ENCODE data around the gene PARS2. TPM values are rescaled to one million over a fixed set of nuclear protein-coding genes. Genes with fewer than 3 reads are reported as not detected.

Gene PARS2
- total and polyA plus RNA-seq, 5 donors from 2014 or later, result 0.49 to 5.6 (median 3.0) TPM

- Mint-ChIP-seq H3K4me3 (peak overlapping the region; percentile 87 to 97 (median 94)), H3K27me3 (no peaks in the 10 kb centered on the region), H3K9me3 (no peaks in the 10 kb centered on the region), H3K36me3 (peaks cover 4% of the 10 kb centered on the region), H3K27ac (peak overlapping the region in 2 of 3 donors; percentile 77 to 89), H3K4me1 (peaks cover 12 to 38% (median 22%) of the 10 kb centered on the region in 4 donors)
- Histone ChIP-seq H3K4me1 (ENCODE audit: control insufficient read depth, insufficient read depth, low read length, poor library complexity, severe bottlenecking) (peaks cover 11% of the 10 kb centered on the region), H3K4me3 (ENCODE audit: low read depth, low read length) (peak overlapping the region; percentile 84), H3K27ac (ENCODE audit: insufficient read depth, low read length, poor library complexity, severe bottlenecking) (peak overlapping the region; percentile 48), H3K27me3 (ENCODE audit: control insufficient read depth, insufficient read depth, low read length) (no peaks in the 10 kb centered on the region), H3K36me3 (ENCODE audit: control insufficient read depth, insufficient read depth, low read length) (no peaks in the 10 kb centered on the region), H3K9me3 (ENCODE audit: control insufficient read depth in 2 of 2, low read length in 2 of 2) (no peaks in the 10 kb centered on the region)
- ATAC-seq (ENCODE audit: low read depth in 2 of 2) (no peak), DNase-seq (peak in 2 of 3 donors; percentile 11 to 24)
These were observed 549 bp downstream of the PARS2 start for GRCh38 chr1:54763816-54764132.

- Mint-ChIP-seq H3K9me3 (no peaks in the 10 kb centered on the region), H3K4me3 (peak overlapping the region in 1 of 4 donors; percentile 10), H3K36me3 (peaks cover 15% of the 10 kb centered on the region), H3K27ac (peak overlapping the region in 1 of 3 donors; percentile 9), H3K4me1 (peaks cover 4 to 24% (median 15%) of the 10 kb centered on the region in 4 donors), H3K27me3 (no peaks in the 10 kb centered on the region)
- no peak for DNase-seq
- Histone ChIP-seq H3K4me3 (ENCODE audit: low read depth, low read length) (no peak overlapping the region), H3K4me1 (ENCODE audit: control insufficient read depth, insufficient read depth, low read length, poor library complexity, severe bottlenecking) (peaks cover 6% of the 10 kb centered on the region), H3K9me3 (ENCODE audit: control insufficient read depth in 2 of 2, low read length in 2 of 2) (no peaks in the 10 kb centered on the region), H3K27ac (ENCODE audit: insufficient read depth, low read length, poor library complexity, severe bottlenecking) (no peak overlapping the region), H3K27me3 (ENCODE audit: control insufficient read depth, insufficient read depth, low read length) (no peaks in the 10 kb centered on the region), H3K36me3 (ENCODE audit: control insufficient read depth, insufficient read depth, low read length) (peaks cover 9% of the 10 kb centered on the region)
- no peak for ATAC-seq (ENCODE audit: low read depth in 2 of 2)
These were observed 5.5 kb downstream of the PARS2 start for GRCh38 chr1:54758678-54759348.

- peaks cover 15% of the 10 kb centered on the region for H3K36me3 Mint-ChIP-seq
- Histone ChIP-seq H3K9me3 (ENCODE audit: control insufficient read depth in 2 of 2, low read length in 2 of 2) (no peaks in the 10 kb centered on the region), H3K4me3 (ENCODE audit: low read depth, low read length) (no peak overlapping the region), H3K27me3 (ENCODE audit: control insufficient read depth, insufficient read depth, low read length) (no peaks in the 10 kb centered on the region), H3K4me1 (ENCODE audit: control insufficient read depth, insufficient read depth, low read length, poor library complexity, severe bottlenecking) (no peaks in the 10 kb centered on the region), H3K27ac (ENCODE audit: insufficient read depth, low read length, poor library complexity, severe bottlenecking) (no peak overlapping the region), H3K36me3 (ENCODE audit: control insufficient read depth, insufficient read depth, low read length) (peaks cover 9% of the 10 kb centered on the region)
- H3K27me3 Mint-ChIP-seq, result no peaks in the 10 kb centered on the region
- no peak overlapping the region for H3K27ac Mint-ChIP-seq
- no peaks in the 10 kb centered on the region for H3K9me3 Mint-ChIP-seq
- DNase-seq, result no peak
- no peak for ATAC-seq (ENCODE audit: low read depth in 2 of 2)
- H3K4me1 Mint-ChIP-seq, result peaks cover 4 to 15% (median 6%) of the 10 kb centered on the region in 4 donors
- H3K4me3 Mint-ChIP-seq, result no peak overlapping the region
These were observed 6.5 kb downstream of the PARS2 start for GRCh38 chr1:54757833-54758232.

GRCh38 chr1:54754486-54755285, 9.6 kb downstream of the PARS2 start:
- Histone ChIP-seq H3K4me1 (ENCODE audit: control insufficient read depth, insufficient read depth, low read length, poor library complexity, severe bottlenecking) (no peaks in the 10 kb centered on the region), H3K36me3 (ENCODE audit: control insufficient read depth, insufficient read depth, low read length) (peaks cover 9% of the 10 kb centered on the region), H3K4me3 (ENCODE audit: low read depth, low read length) (no peak overlapping the region), H3K27ac (ENCODE audit: insufficient read depth, low read length, poor library complexity, severe bottlenecking) (no peak overlapping the region), H3K9me3 (ENCODE audit: control insufficient read depth in 2 of 2, low read length in 2 of 2) (no peaks in the 10 kb centered on the region), H3K27me3 (ENCODE audit: control insufficient read depth, insufficient read depth, low read length) (no peaks in the 10 kb centered on the region)
- Mint-ChIP-seq H3K27ac (no peak overlapping the region), H3K36me3 (peaks cover 15% of the 10 kb centered on the region), H3K27me3 (no peaks in the 10 kb centered on the region), H3K4me3 (no peak overlapping the region), H3K4me1 (peaks cover 0 to 4% (median 0%) of the 10 kb centered on the region in 4 donors), H3K9me3 (no peaks in the 10 kb centered on the region)
- DNase-seq, result no peak
- ATAC-seq (ENCODE audit: low read depth in 2 of 2), result no peak

- Mint-ChIP-seq H3K4me1 (no peaks in the 10 kb centered on the region), H3K27me3 (no peaks in the 10 kb centered on the region), H3K4me3 (no peak overlapping the region), H3K27ac (no peak overlapping the region), H3K9me3 (no peaks in the 10 kb centered on the region), H3K36me3 (peaks cover 12% of the 10 kb centered on the region)
- Histone ChIP-seq H3K4me3 (ENCODE audit: low read depth, low read length) (no peak overlapping the region), H3K36me3 (ENCODE audit: control insufficient read depth, insufficient read depth, low read length) (peaks cover 9% of the 10 kb centered on the region), H3K9me3 (ENCODE audit: control insufficient read depth in 2 of 2, low read length in 2 of 2) (no peaks in the 10 kb centered on the region), H3K4me1 (ENCODE audit: control insufficient read depth, insufficient read depth, low read length, poor library complexity, severe bottlenecking) (no peaks in the 10 kb centered on the region), H3K27ac (ENCODE audit: insufficient read depth, low read length, poor library complexity, severe bottlenecking) (no peak overlapping the region), H3K27me3 (ENCODE audit: control insufficient read depth, insufficient read depth, low read length) (no peaks in the 10 kb centered on the region)
- ATAC-seq (ENCODE audit: low read depth in 2 of 2), result no peak
- no peak for DNase-seq
These were observed 10.3 kb downstream of the PARS2 start for GRCh38 chr1:54754045-54754444.

GRCh38 chr1:54751426-54751825, 12.9 kb downstream of the PARS2 start:
- H3K27ac Mint-ChIP-seq, result no peak overlapping the region
- H3K9me3 ChIP-seq (ENCODE audit: control insufficient read depth in 2 of 2, low read length in 2 of 2), result no peaks in the 10 kb centered on the region
- H3K36me3 Mint-ChIP-seq, result peaks cover 4% of the 10 kb centered on the region
- no peak overlapping the region for H3K4me3 Mint-ChIP-seq
- no peaks in the 10 kb centered on the region for H3K4me1 Mint-ChIP-seq
- H3K4me3 ChIP-seq (ENCODE audit: low read depth, low read length), result no peak overlapping the region
- no peaks in the 10 kb centered on the region for H3K9me3 Mint-ChIP-seq
- no peaks in the 10 kb centered on the region for H3K27me3 ChIP-seq (ENCODE audit: control insufficient read depth, insufficient read depth, low read length)
- no peaks in the 10 kb centered on the region for H3K36me3 ChIP-seq (ENCODE audit: control insufficient read depth, insufficient read depth, low read length)
- DNase-seq (no peak), ATAC-seq (ENCODE audit: low read depth in 2 of 2) (no peak)
- no peak overlapping the region for H3K27ac ChIP-seq (ENCODE audit: insufficient read depth, low read length, poor library complexity, severe bottlenecking)
- H3K27me3 Mint-ChIP-seq, result no peaks in the 10 kb centered on the region
- H3K4me1 ChIP-seq (ENCODE audit: control insufficient read depth, insufficient read depth, low read length, poor library complexity, severe bottlenecking), result no peaks in the 10 kb centered on the region

- no peaks in the 10 kb centered on the region for H3K27me3 Mint-ChIP-seq
These were observed 13.7 kb downstream of the PARS2 start for GRCh38 chr1:54750596-54750995.

More at GRCh38 chr1:54750596-54750995, 13.7 kb downstream of the PARS2 start:
- Histone ChIP-seq H3K4me1 (ENCODE audit: control insufficient read depth, insufficient read depth, low read length, poor library complexity, severe bottlenecking) (no peaks in the 10 kb centered on the region), H3K36me3 (ENCODE audit: control insufficient read depth, insufficient read depth, low read length) (no peaks in the 10 kb centered on the region), H3K9me3 (ENCODE audit: control insufficient read depth in 2 of 2, low read length in 2 of 2) (no peaks in the 10 kb centered on the region), H3K4me3 (ENCODE audit: low read depth, low read length) (no peak overlapping the region), H3K27me3 (ENCODE audit: control insufficient read depth, insufficient read depth, low read length) (no peaks in the 10 kb centered on the region), H3K27ac (ENCODE audit: insufficient read depth, low read length, poor library complexity, severe bottlenecking) (no peak overlapping the region)
- Mint-ChIP-seq H3K9me3 (no peaks in the 10 kb centered on the region), H3K4me3 (no peak overlapping the region), H3K36me3 (no peaks in the 10 kb centered on the region), H3K4me1 (no peaks in the 10 kb centered on the region), H3K27ac (no peak overlapping the region)
- ATAC-seq (ENCODE audit: low read depth in 2 of 2), result no peak
- no peak for DNase-seq

All from CD4-positive, CD25-positive, alpha-beta regulatory T cell (primary cell).